HG02623 (cell line): Measurements from ENCODE around the gene CATSPERD.
"Not testable (repeated sequence)": the region's sequence is repeated elsewhere in the genome, so short reads cannot be mapped to it uniquely, and the experiment has no call there.

Experiments used
- ATAC-seq: cut with Tn5 transposase; IDR thresholded peaks from one replicate; pipeline ENCODE4 v1.9.1; 2021; ENCODE audit warnings: moderate library complexity; ENCODE audit not compliant: unreplicated experiment

Gene CATSPERD

GRCh38 chr19:5719274-5719960, 1.0 kb upstream of the CATSPERD start:
- ATAC-seq = no peak

- no peak for ATAC-seq
These were observed 7.1 kb downstream of the CATSPERD start for GRCh38 chr19:5727453-5728050.

- not testable (repeated sequence) for ATAC-seq
These were observed 12.7 kb downstream of the CATSPERD start for GRCh38 chr19:5733172-5733571.

- no peak for ATAC-seq
These were observed 18.0 kb downstream of the CATSPERD start for GRCh38 chr19:5738423-5738822.

GRCh38 chr19:5742051-5742450, 21.6 kb downstream of the CATSPERD start:
- no peak for ATAC-seq

- no peak for ATAC-seq
These were observed 23.2 kb downstream of the CATSPERD start for GRCh38 chr19:5743630-5744029.

- not testable (repeated sequence) for ATAC-seq
These were observed 24.6 kb downstream of the CATSPERD start for GRCh38 chr19:5744999-5745398.

GRCh38 chr19:5748920-5749319, 28.5 kb downstream of the CATSPERD start:
- ATAC-seq = not testable (repeated sequence)

- ATAC-seq = no peak
These were observed 29.1 kb downstream of the CATSPERD start for GRCh38 chr19:5749505-5749904.

- ATAC-seq = no peak
These were observed 31.3 kb downstream of the CATSPERD start for GRCh38 chr19:5751709-5752108.

GRCh38 chr19:5753743-5754142, 33.3 kb downstream of the CATSPERD start:
- no peak for ATAC-seq

- ATAC-seq = no peak
These were observed 42.3 kb downstream of the CATSPERD start for GRCh38 chr19:5762608-5763217.

GRCh38 chr19:5765220-5765619, 44.8 kb downstream of the CATSPERD start:
- ATAC-seq = no peak

- ATAC-seq = no peak
These were observed 47.5 kb downstream of the CATSPERD start for GRCh38 chr19:5767949-5768348.

- no peak for ATAC-seq
These were observed 52.0 kb downstream of the CATSPERD start for GRCh38 chr19:5772416-5772815.

- ATAC-seq = no peak
These were observed 52.8 kb downstream of the CATSPERD start for GRCh38 chr19:5773276-5773675.

- no peak for ATAC-seq
These were observed 54.5 kb downstream of the CATSPERD start for GRCh38 chr19:5774921-5775320.

- ATAC-seq = no peak
These were observed 55.4 kb downstream of the CATSPERD start for GRCh38 chr19:5775668-5776309.

- no peak for ATAC-seq
These were observed 58.0 kb downstream of the CATSPERD start for GRCh38 chr19:5778402-5778801.

GRCh38 chr19:5780916-5781315, 60.5 kb downstream of the CATSPERD start:
- not testable (repeated sequence) for ATAC-seq

GRCh38 chr19:5782322-5782721, 61.9 kb downstream of the CATSPERD start:
- no peak for ATAC-seq
